Forelimb muscle (tissue), 1 donor: Measurements from ENCODE around the gene SLC34A1. TPM values are rescaled to one million over a fixed set of nuclear protein-coding genes. Genes with fewer than 3 reads are reported as not detected.

Source experiments
- DNase-seq: peaks from one replicate; pipeline ENCODE4 v3.0.0-alpha.2; 2013; ENCODE audit warnings: low read depth
- polyA plus RNA-seq: library from polyadenylated mRNA; unstranded; fragments of 120-200 nt; gene quantifications from one replicate; pipeline ENCODE4 v1.2.1, GENCODE V29; 2013; ENCODE audit not compliant: insufficient read length

Gene SLC34A1
- polyA plus RNA-seq, 1 donor = not detected

- DNase-seq = no peak
Measured at GRCh38 chr5:177432143-177432838, 48.1 kb downstream of the SLC34A1 start.

DNA sequence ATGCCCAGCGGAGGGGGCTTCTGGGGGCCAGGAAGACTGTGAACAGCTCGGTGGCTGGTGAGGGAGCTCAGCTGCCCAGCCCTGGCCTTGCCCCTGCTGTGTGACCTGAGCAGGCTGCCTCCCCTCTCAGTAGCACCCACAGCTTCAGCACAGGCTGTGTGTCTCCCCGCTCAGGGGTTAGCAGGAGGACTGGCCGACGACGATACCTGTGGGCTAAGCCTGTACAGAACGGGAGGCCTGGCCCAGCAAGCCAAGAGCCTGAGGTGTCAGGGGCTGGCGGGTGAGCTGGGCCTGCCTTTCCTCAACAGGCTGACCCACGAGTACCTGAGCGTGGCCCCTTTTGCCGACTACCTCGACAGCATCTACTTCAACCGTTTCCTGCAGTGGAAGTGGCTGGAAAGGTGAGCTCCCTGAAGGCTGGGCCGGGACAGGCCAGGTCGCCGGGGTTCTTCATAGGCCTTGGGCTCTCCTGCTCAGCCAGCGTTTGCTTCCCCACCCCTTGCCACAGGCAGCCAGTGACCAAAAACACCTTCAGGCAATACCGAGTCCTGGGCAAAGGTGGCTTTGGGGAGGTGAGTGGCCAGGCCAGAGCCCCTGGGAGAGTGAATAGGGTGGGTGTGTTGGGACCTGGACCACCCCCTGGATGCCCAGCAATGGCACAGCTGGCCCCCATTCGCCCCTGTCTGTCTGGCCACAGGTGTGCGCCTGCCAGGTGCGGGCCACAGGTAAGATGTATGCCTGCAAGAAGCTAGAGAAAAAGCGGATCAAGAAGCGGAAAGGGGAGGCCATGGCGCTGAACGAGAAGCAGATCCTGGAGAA is 48.8 kb downstream of the SLC34A1 start:
- no peak for DNase-seq

GRCh38 chr5:177433658-177434217 is 49.5 kb downstream of the SLC34A1 start:
- DNase-seq = no peak

DNA sequence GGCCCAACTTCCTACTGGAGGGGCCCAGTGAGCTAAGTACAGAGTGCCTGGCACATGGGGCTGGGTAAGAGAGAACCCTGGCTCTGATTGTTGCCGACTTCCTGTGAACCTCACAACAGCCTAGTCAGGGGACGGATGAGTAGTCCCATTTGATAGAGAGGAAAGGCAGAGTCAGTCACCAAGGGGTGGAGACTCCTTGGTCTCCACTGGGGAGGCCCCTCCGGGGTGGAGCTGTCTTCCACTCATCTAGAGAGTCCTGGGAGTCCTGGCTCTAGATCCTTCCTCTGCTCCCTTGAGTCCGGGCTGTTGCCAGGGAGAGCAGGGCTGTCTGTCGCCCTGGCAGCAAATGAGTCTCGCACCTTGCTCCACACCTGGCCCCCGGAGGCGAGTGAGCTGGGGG is 50.2 kb downstream of the SLC34A1 start:
- DNase-seq = no peak

- DNase-seq = no peak
Measured at GRCh38 chr5:177434942-177435738, 50.9 kb downstream of the SLC34A1 start.

DNA sequence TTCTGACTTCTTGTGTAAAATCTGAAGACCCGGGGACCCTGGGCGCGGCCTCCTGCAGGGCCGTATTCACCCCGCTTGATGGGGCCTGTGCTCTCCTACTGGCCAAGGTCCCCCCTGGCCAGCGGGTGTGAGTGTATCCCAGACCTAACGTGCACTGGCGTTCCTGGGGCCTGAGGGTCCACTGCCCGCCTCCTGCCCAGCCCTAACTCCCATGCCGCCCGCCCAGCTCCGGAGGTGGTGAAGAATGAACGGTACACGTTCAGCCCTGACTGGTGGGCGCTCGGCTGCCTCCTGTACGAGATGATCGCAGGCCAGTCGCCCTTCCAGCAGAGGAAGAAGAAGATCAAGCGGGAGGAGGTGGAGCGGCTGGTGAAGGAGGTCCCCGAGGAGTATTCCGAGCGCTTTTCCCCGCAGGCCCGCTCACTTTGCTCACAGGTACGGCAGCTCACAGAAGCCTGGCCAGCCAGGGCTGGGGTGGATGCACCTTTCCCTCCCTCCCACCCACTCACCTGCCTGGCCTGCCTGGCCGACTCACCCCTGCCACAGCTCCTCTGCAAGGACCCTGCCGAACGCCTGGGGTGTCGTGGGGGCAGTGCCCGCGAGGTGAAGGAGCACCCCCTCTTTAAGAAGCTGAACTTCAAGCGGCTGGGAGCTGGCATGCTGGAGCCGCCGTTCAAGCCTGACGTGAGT is 51.8 kb downstream of the SLC34A1 start:
- no peak for DNase-seq

DNA sequence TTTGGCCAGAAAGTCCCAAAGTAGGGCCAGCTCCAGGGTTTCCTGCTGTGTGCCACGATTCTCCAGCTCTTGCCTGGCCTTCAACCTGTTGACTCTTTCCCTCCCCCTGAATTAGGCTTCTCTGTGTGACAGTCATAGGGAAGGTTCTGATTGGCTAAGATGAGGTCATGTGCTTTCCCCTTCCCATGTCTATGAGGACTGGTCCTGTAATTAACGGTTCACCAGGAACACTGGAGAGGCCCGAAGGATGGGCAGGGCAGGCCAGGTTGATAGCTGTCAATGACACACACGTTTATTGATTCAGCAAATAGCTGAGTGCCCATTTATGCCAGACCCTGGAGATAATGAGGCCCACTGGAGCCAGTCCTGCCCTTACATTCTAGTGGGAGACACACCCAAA is 53.4 kb downstream of the SLC34A1 start:
- no peak for DNase-seq

DNA sequence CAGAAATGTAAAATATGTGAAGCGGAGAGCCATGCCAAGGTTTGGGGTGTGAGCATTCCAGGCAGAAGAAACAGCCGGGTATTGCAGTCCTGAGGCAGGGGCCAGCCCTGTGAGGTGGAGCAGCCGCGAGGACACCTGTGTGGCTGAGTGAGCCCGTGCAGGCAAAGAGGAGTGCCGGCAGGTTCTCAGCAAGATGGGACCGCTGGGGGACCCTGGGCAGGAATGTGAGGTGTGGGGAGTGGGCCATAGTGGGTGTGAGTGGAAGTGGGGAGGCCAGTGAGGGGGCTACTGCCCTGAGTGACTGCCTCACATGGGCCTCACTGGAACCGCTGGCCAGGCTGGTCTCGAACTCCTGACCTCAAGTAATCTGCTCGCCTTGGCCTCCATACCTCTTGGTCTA is 54.2 kb downstream of the SLC34A1 start:
- no peak for DNase-seq

- DNase-seq = no peak
Measured at GRCh38 chr5:177439518-177440053, 55.4 kb downstream of the SLC34A1 start.

- no peak for DNase-seq
Measured at GRCh38 chr5:177440211-177440989, 56.2 kb downstream of the SLC34A1 start.

GRCh38 chr5:177440990-177441780 is 57.0 kb downstream of the SLC34A1 start:
- no peak for DNase-seq

- DNase-seq = no peak
Measured at GRCh38 chr5:177442066-177442826, 58.0 kb downstream of the SLC34A1 start.

- DNase-seq = no peak
Measured at GRCh38 chr5:177443144-177443983, 59.1 kb downstream of the SLC34A1 start.

- no peak for DNase-seq
Measured at GRCh38 chr5:177444106-177445051, 60.1 kb downstream of the SLC34A1 start.

- DNase-seq = no peak
Measured at GRCh38 chr5:177445052-177445916, 61.0 kb downstream of the SLC34A1 start.

GRCh38 chr5:177445917-177446199 is 61.6 kb downstream of the SLC34A1 start:
- no peak for DNase-seq
